G401 (cell line): ENCODE data around the gene ANGPTL1. TPM values are rescaled to one million over a fixed set of nuclear protein-coding genes. Genes with fewer than 3 reads are reported as not detected.

Source experiments
- DNase-seq: peaks from one replicate; pipeline ENCODE4 v3.0.0-alpha.2; 2015; ENCODE audit warnings: low spot score
- in situ Hi-C: cut with HindIII; loops from 2 replicates; pipeline ENCODE4 v1.10.0; 2016; ENCODE audit warnings: low sequenced_read_pairs, mixed read lengths
- total RNA-seq: library from RNA; depleted of rRNA; stranded (reverse); fragments of >200 nt; shearing (Covaris generic); gene quantifications from 2 replicates; pipeline ENCODE4 v1.2.3, GENCODE V29; 2014; rRNA removed

ANGPTL1 gene, protein sequence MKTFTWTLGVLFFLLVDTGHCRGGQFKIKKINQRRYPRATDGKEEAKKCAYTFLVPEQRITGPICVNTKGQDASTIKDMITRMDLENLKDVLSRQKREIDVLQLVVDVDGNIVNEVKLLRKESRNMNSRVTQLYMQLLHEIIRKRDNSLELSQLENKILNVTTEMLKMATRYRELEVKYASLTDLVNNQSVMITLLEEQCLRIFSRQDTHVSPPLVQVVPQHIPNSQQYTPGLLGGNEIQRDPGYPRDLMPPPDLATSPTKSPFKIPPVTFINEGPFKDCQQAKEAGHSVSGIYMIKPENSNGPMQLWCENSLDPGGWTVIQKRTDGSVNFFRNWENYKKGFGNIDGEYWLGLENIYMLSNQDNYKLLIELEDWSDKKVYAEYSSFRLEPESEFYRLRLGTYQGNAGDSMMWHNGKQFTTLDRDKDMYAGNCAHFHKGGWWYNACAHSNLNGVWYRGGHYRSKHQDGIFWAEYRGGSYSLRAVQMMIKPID
- not detected in 2 replicates for total RNA-seq

DNA sequence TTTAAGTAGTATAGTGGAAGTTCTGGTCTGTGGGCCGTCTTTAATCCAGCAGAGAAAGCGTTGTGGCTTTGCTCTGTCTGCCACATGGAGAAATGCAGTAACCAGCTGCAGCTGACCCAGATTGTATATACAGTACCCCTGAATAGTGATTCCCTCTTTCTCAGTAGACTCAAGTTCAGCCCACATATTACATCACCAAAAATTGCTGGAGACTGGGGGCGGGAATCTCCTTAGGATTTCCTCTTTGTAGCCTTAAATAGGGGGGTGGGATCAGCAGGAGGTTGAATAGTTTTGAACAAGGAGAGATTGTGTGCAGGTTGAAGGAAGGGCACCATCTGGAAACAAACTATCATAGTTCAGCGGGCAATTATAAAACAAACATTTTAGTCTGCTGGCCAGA is at the start of gene ANGPTL1:
ANGPTL1 (minus strand) TSS at position 134 of the 400 bp plus-strand sequence. CDS start 5,301 bp downstream, outside the sequence.
- no peak for DNase-seq

DNA sequence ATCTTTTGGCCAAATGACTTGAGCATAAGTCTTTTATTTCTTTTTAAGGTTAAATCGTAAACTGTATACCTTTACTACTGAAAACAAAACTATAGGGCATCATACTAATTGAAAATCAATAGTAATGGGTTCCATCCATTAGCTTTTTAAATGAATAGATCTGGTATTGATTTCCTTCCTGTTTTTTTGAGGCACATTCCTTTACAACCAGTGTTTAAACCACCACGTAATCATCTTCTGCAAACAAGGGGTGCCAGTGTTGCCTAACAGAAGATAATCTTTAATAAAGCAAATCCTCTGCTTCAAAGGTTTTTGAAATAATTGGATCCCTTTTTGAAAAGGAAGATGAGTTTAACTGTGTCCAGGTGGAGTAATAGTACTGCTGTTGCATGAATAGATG is 48.7 kb upstream of the ANGPTL1 start:
- in situ Hi-C loops, result no loop called here
- no peak for DNase-seq

More for the DNA sequence above, at the start of gene ANGPTL1:
- in situ Hi-C loops, result no loop called here

DNA sequence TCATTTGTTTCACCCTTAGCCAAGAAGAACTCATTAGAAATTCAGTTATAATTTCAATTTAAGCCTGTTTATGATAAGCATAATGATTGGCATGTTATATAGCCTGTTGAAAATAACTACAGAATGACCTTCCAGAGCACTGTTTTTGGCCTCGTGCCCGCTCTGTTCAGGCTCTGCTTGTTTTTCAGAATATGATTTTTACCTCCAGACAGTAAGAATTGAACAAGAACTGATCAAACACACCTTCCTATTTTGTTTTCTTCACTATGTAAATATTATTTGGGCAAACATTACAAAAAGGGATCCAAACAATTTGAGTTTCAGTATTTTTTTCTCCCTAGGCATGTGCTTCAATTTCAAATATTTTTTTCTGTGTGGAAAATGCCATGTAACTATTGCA is 48.1 kb upstream of the ANGPTL1 start:
- no peak for DNase-seq
- in situ Hi-C loops, result no loop called here

DNA sequence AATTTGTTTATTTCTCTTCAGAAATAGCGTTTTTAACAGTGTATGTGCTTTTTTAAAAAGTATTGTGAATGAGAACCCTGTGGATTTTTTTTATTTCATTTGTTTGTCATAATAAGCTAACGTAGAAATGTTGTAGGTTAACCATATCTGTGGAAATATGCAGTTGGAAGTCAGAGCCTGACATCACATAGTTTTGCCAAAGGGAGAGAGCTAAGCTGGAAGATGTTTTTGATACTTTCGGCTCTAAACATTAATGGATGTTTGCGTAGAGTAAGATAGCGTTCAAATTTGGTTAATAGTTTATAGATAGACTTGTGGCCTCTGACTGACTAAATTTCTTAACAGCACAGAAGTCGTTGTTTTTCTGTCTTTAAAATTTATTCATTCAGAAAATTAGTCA is 47.4 kb upstream of the ANGPTL1 start:
- no peak for DNase-seq
- in situ Hi-C loops, result no loop called here

DNA sequence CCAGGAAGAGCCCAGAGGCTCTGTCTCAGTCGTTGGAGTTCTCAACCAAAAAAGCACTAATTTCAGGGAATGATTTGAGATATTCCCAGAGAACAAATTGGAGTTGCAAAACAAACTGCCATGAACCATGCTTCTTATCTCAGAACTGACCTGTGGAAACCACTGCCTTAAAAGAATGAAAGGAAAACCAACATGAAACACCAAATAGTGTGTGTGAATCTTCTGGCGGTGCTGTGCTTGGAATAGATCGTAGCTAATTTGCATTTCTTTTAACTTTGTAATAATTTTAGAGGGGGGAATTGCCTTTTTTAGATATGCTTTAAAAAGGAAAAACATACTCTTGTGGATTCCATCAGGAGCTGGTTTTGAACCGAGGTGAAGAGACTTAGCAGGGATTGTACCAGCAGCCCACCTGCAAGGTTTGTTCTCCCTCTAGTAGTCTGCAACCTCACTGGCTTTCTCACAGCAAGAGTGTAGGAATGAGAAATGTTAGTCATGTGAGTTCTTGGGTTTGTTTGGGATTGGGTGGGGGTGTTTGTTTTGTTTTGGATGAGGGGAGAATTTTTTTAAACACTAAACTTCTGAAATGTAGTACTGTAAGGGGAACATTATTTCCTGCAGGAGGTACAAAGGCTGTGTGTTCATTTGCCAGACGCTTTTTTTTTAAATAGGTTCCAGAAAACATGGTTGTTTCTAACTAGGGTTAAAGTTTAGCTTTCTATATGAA is 45.7 kb upstream of the ANGPTL1 start:
- DNase-seq, result no peak
- in situ Hi-C loops, result no loop called here

DNA sequence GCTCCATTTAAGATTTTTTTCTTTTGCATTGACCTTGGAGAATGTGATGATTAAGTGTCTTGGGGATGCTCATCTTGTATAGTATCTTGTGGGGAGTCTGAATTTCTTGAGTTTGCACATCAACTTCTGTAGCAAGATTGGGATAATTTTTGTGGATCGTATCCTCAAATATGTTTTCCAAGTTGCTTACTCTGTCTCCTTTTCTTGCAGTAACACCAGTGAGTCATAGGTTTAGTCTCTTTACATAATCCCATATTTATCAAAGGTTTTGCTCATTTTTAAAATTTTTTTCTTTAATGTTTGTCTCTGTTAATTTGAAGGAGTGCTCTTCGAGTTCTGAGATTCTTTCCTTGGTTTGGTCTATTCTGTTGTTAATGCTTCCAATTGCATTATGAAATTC is 41.7 kb upstream of the ANGPTL1 start:
- in situ Hi-C loops, result no loop called here
- DNase-seq, result no peak

DNA sequence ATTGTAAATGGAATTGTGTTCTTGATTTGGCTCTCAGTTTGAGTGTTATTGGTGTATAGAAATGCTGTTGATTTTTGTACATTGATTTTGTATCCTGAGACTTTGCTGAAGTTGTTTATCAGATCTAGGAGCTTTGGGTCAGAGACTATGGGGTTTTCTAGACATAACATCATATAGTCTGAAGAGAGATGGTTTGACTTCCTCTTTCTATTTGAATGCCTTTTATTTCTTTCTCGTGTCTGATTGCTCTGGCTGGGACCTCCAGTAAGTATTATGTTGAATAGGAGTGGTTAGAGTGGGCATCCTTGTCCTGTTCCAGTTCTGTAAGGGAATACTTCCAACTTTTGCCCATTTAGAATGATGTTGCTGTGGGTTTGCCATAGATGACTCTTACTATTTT is 39.1 kb upstream of the ANGPTL1 start:
- no peak for DNase-seq

DNA sequence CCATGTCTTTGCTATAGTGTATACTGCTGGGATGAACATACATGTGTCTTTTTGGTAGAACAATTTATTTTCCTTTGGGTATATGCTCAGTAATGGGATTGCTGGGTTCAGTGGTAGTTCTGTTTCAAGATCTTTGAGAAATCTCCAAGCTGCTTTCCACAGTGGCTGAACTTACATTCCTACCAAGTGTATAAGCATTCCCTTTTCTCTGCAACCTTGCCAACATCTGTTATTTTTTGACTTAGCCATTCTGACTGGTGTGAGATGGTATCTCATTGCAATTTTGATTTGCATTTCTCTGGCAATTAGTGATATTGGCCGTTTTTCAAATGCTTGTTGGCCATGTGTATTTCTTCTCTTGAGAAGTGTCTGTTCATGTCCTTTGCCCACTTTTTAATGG is 37.5 kb upstream of the ANGPTL1 start:
- in situ Hi-C loops, result no loop called here
- no peak for DNase-seq

More for the DNA sequence above, 39.1 kb upstream of the ANGPTL1 start:
- in situ Hi-C loops, result no loop called here

DNA sequence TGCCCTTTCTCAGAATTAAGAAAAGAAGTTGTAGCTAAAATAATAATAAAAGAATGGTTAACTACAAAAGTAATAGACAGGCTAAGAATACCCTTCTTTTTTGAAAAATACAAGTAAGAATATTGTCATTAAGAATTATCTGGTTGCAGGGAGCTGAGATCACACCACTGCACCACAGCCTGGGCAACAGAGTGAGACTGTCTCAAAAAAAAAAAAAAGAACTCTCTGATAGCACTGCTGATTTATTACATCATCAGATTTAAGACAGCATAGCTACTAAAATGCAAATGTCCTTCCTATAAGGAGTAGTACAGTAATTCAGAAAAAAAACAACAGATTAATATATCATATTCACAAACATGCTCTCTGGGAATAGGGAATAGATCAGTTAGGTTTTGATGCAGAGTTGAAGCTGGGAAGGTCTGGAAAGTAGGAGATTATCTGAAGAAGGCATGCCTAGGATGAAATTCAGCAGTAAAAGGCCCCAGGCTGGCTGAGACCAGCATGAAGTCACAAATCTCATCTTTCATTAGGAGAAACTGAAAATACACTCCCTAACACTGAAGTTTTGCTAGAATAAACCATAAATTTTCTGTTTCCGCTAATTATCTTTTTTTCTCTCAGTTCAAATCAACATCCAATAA is 30.7 kb upstream of the ANGPTL1 start:
- in situ Hi-C loops, result no loop called here
- DNase-seq, result no peak

DNA sequence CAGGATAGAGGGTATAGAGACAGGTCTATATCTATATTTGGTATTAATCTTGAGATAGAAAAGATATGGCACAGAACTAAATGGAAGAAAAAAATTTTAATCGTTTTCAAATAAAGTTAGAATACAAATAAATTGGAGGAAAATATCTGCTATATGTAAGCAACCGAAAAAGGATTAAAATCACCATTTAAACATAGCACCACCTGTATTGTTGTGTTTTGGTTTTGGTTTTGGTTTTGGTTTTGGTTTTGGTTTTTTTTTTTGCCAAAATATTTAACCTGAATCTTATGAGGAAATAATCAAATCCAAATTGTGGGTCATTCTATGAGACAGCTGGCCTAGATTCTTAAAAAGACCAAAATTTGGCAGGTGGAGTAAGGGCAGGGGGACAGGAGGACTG is 28.5 kb upstream of the ANGPTL1 start:
- in situ Hi-C loops, result no loop called here

DNA sequence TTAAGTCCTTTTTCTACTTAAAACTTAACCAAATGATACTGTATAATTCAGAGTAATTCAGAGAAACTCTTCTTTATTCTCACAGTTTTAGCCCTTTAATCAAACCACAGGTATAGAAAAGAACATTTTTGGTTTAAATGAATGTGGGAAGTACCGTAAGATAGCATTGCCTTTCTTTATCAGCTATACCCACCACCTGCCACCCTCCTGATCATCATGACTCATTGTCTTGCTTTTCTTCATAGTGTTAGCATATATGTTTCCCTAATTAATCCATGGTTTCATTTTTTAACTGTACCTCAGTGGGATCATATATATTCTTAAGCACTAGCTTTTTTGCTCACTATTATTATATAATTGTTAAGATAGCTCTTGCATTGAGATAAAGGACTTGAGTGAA is 27.5 kb upstream of the ANGPTL1 start:
- in situ Hi-C loops, result no loop called here

More for the DNA sequence above, 28.5 kb upstream of the ANGPTL1 start:
- no peak for DNase-seq

DNA sequence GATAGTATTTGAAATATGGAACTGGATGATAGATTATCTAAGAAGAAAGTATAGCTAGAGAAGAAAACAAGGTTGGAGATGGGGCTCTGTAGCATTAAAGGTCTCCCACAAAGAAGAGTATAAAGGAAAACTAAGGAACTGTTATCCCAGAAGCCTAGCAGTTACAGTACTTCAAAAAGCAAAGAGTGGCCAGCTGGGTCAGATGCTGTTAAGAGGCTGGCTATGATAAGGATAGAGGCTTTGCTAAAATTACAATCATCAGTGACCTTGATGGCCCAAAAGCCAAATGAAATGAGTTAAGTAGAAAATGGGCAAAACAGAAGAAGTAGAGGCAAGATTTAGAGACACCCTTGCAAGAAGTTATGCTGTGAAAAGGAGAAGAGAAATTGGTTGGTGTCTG is 25.1 kb upstream of the ANGPTL1 start:
- no peak for DNase-seq
- in situ Hi-C loops, result no loop called here

More for the DNA sequence above, 27.5 kb upstream of the ANGPTL1 start:
- no peak for DNase-seq

DNA sequence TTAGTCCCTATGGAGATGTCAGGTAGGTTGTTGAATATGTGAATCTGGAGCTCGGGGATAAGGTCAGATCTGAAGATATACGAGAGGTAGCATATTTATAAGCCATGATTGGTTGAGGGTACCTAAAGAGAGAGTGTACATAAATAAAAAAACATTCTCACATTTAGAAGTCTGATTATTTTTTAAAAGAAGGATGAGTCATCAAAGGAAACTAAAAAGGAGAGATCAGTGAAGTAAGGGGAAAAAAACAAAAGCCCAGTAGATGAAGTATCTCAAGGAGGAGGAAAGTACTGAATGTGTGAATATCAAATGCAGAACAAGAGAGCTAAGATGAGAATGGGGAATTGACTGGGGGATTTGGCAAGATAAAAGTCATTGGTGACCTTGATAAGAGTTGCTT is 15.7 kb upstream of the ANGPTL1 start:
- no peak for DNase-seq
- in situ Hi-C loops, result no loop called here

DNA sequence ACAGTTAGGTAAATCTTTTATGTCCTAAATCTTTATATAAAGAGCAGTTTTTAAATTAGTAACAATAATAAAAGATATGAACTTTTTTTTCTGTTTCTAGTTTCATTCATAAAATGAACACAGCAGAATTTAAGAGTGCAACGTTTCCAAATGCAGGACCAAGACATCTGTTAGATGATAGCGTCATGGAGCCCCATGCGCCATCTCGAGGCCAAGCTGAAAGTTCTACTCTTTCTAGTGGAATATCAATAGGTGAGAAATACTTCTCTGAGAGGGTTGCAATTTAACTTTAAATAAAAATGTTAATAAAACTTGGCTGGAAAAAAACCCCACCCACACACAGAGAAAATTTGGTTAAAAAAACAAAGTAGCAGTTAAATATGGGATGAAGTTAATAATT is 15.0 kb upstream of the ANGPTL1 start:
- in situ Hi-C loops, result no loop called here
- no peak for DNase-seq

DNA sequence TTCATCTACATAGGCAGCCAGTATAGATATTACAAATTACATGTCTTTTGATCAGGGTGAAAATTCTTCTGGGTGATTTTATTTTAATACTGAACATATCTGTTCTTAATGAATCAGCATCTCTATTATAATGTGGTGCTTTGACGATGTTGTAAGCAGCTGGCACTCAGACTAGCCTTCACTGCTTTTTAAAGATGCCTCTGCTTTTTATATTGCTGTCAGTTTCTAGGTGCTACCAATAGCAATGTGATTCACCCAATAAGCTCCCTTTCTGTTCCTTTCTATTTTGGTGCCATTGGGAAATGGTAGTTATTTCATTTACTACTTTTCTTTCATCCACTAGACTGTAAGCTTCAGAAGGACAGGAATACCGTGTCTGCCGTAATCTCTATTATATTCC is 11.1 kb upstream of the ANGPTL1 start:
- DNase-seq, result no peak
- in situ Hi-C loops, result no loop called here

DNA sequence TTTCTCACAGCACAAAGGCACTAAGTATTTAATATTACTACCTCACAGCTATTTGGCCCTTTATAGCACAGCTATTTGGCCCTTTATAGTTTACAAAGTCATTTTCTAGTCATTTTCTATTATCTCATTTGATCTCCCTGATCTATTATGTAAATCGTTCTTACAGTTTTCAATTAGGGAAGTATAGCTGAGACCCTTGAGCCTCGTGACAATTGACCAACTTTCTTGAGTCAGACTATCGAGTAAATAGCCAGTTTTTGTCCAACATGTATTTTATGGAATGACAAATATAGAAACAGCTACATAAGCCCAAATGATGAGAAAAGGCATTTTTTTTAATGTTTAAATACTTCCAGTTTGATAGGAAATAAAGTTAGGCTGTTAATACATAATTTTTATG is 7.0 kb upstream of the ANGPTL1 start:
- no peak for DNase-seq
- in situ Hi-C loops, result no loop called here

DNA sequence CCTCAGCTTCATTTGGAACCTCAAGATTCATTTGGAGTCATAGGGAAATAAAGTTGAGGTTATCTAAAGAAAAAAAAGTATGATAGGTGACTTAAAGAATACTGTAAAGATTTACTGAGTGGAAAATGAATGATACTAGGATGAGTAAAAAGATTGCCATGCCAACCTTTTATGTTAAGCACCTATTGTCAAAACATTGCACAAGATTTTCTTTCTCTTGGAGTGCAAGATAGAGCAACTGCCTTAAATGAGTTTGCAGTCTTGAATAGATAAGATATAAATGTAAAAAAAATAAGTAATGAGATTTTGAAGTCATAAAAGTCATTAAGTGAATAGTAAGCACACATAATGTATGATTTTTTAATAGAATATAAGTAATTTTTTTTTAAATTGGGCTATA is 5.1 kb upstream of the ANGPTL1 start:
- in situ Hi-C loops, result no loop called here
- DNase-seq, result no peak

DNA sequence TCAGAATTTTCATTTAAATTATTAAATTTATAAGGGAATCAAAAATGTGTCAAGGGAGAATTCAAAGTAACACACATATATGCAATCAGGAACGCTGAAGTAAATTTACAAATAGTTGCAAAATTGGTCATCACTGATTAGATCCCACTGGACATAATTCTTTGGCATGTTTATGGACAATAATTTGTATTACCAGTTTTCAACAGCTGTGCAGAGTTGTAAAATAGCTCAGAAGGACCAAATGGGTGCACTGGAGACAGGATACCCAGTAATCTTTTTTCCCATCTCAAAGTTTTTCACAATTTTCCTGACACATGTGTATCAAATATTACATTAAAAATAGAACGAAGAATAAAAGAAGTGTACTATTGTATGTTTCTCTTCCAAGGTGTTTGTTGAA is 4.1 kb upstream of the ANGPTL1 start:
- DNase-seq, result no peak
- in situ Hi-C loops, result no loop called here

DNA sequence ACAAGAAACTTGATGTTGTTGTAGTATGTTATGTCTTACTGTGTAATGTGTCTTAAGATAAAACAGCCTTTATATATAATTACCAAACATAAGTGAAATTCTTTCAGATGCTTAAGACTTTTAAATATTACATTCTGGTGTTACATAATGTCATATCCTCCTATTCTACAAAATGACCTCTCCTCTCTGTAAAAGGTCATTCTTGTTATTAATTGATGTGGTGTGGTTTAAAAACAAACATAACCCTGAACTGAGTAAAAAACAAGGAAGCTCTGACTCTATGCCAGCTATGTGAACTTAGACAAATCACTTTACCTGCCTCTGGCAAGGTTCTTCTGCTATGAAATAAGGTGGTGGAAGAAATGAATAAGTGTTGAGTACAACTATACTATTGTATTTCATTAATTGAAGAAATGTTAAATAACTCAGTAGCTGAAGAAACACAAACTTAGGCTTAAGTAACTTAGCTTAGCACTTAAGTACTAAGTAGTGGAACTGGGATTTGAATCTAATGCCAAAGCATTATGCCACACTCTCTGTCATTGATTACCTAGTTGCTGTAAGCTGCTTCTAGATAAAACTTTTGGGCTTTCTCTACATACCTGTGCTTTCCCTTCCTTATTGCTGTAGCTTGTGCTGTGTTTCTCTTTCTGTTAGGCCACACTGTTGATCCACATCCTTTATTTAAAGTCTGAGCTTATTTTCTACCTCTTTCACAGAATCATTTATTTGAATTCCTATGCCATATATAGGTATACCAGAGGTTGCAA is 859 bp upstream of the ANGPTL1 start:
- in situ Hi-C loops, result no loop called here
- DNase-seq, result no peak
